IPS DF 6.9 (cell line): ENCODE measurements around the gene GSK3B.

Experiments used
- DNase-seq: peaks from one replicate; pipeline ENCODE4 v3.0.0-alpha.2; 2013; ENCODE audit warnings: low read depth, low spot score
- H3K27ac ChIP-seq: one replicate; pipeline ENCODE4 v1.5.1; 2013; ENCODE audit warnings: low read length, control low read depth
- H3K27me3 ChIP-seq: 2 replicates; pipeline ENCODE4 v1.6.1; 2013; ENCODE audit warnings: mild to moderate bottlenecking, low read length; ENCODE audit not compliant: control insufficient read depth, insufficient read depth
- H3K36me3 ChIP-seq: 2 replicates; pipeline ENCODE4 v1.6.1; 2013; ENCODE audit warnings: low read length; ENCODE audit not compliant: control insufficient read depth, insufficient read depth
- H3K4me1 ChIP-seq: 2 replicates; pipeline ENCODE4 v1.6.1; 2013; ENCODE audit warnings: low read length; ENCODE audit not compliant: control insufficient read depth, insufficient read depth
- H3K4me3 ChIP-seq: 2 replicates; pipeline ENCODE4 v1.5.1; 2013; ENCODE audit warnings: mild to moderate bottlenecking, low read length
- H3K9me3 ChIP-seq: 2 replicates; pipeline ENCODE4 v1.6.1; 2013; ENCODE audit warnings: low read length, inconsistent platforms; ENCODE audit not compliant: control insufficient read depth, insufficient read depth
- WGBS: extraction: QIAGEN DNeasy Blood & Tissue Kit; methylation state at CpG from one replicate; pipeline ENCODE4 v1.1.7; 2013; ENCODE audit warnings: mixed read lengths, missing lambda C conversion rate; ENCODE audit not compliant: insufficient read length, insufficient coverage; 5-methylcytosine and 5-hydroxymethylcytosine counted together

GSK3B gene

GRCh38 chr3:120098710-120099109 lies 4.5 kb upstream of the GSK3B start:
- Histone ChIP-seq H3K27ac (no peak overlapping the region), H3K27me3 (no peaks in the 10 kb centered on the region), H3K4me3 (no peak overlapping the region), H3K36me3 (no peaks in the 10 kb centered on the region), H3K4me1 (no peaks in the 10 kb centered on the region), H3K9me3 (no peaks in the 10 kb centered on the region)
- DNase-seq = no peak

- no CpG with 5 or more reads among the region's 1 CpG for WGBS
- Histone ChIP-seq H3K27ac (no peak overlapping the region), H3K27me3 (no peaks in the 10 kb centered on the region), H3K4me3 (peak overlapping the region; percentile 91; the same call in 1 of the 2 replicates), H3K36me3 (no peaks in the 10 kb centered on the region), H3K9me3 (no peaks in the 10 kb centered on the region), H3K4me1 (no peaks in the 10 kb centered on the region)
- no peak for DNase-seq
Observed at GRCh38 chr3:120095979-120096426, 1.8 kb upstream of the GSK3B start.

GRCh38 chr3:120095226-120095978 lies 1.2 kb upstream of the GSK3B start:
- WGBS = no CpG with 5 or more reads among the region's 58 CpGs
- no peak for DNase-seq
- H3K27ac ChIP-seq = no peak overlapping the region
- H3K4me3 ChIP-seq = peak overlapping the region; percentile 91
- H3K9me3 ChIP-seq = no peaks in the 10 kb centered on the region
- H3K27me3 ChIP-seq = no peaks in the 10 kb centered on the region
- no peaks in the 10 kb centered on the region for H3K4me1 ChIP-seq
- H3K36me3 ChIP-seq = no peaks in the 10 kb centered on the region

GRCh38 chr3:120094776-120095225 lies 554 bp upstream of the GSK3B start:
- WGBS = no CpG with 5 or more reads among the region's 31 CpGs
- Histone ChIP-seq H3K27ac (no peak overlapping the region), H3K4me1 (no peaks in the 10 kb centered on the region), H3K9me3 (no peaks in the 10 kb centered on the region), H3K36me3 (no peaks in the 10 kb centered on the region), H3K27me3 (no peaks in the 10 kb centered on the region), H3K4me3 (peak overlapping the region; percentile 91; the same call in 1 of the 2 replicates)
- peak; percentile 98 for DNase-seq

GRCh38 chr3:120093119-120093910 lies 932 bp downstream of the GSK3B start:
- WGBS = no CpG with 5 or more reads among the region's 22 CpGs
- no peaks in the 10 kb centered on the region for H3K36me3 ChIP-seq
- H3K4me3 ChIP-seq = peak overlapping the region; percentile 91
- H3K27me3 ChIP-seq = no peaks in the 10 kb centered on the region
- H3K9me3 ChIP-seq = no peaks in the 10 kb centered on the region
- H3K27ac ChIP-seq = no peak overlapping the region
- peak; percentile 70 for DNase-seq
- no peaks in the 10 kb centered on the region for H3K4me1 ChIP-seq

- Histone ChIP-seq H3K9me3 (no peaks in the 10 kb centered on the region), H3K27ac (no peak overlapping the region), H3K4me1 (no peaks in the 10 kb centered on the region), H3K27me3 (no peaks in the 10 kb centered on the region), H3K36me3 (no peaks in the 10 kb centered on the region), H3K4me3 (peak overlapping the region; percentile 91; the same call in 1 of the 2 replicates)
- DNase-seq = no peak
- WGBS = no CpG with 5 or more reads among the region's 1 CpG
Observed at GRCh38 chr3:120092474-120092873, 1.8 kb downstream of the GSK3B start.

GRCh38 chr3:120090422-120090821 lies 3.8 kb downstream of the GSK3B start:
- no peaks in the 10 kb centered on the region for H3K27me3 ChIP-seq
- H3K4me1 ChIP-seq = no peaks in the 10 kb centered on the region
- no peak overlapping the region; the same call in 1 of the 2 replicates for H3K4me3 ChIP-seq
- 100% methylated on average over 1 of the region's 1 CpG for WGBS
- no peak overlapping the region for H3K27ac ChIP-seq
- DNase-seq = no peak
- no peaks in the 10 kb centered on the region for H3K9me3 ChIP-seq
- H3K36me3 ChIP-seq = no peaks in the 10 kb centered on the region

GRCh38 chr3:120089089-120089488 lies 5.2 kb downstream of the GSK3B start:
- no peak overlapping the region for H3K4me3 ChIP-seq

GRCh38 chr3:120088622-120089021 lies 5.6 kb downstream of the GSK3B start:
- Histone ChIP-seq H3K4me1 (no peaks in the 10 kb centered on the region), H3K4me3 (no peak overlapping the region), H3K36me3 (no peaks in the 10 kb centered on the region), H3K27me3 (no peaks in the 10 kb centered on the region), H3K27ac (no peak overlapping the region), H3K9me3 (no peaks in the 10 kb centered on the region)
- no CpG with 5 or more reads among the region's 3 CpGs for WGBS
- DNase-seq = no peak

More at GRCh38 chr3:120089089-120089488, 5.2 kb downstream of the GSK3B start:
- Histone ChIP-seq H3K27me3 (no peaks in the 10 kb centered on the region), H3K27ac (no peak overlapping the region), H3K9me3 (no peaks in the 10 kb centered on the region), H3K4me1 (no peaks in the 10 kb centered on the region), H3K36me3 (no peaks in the 10 kb centered on the region)
- DNase-seq = no peak
- no CpG with 5 or more reads among the region's 4 CpGs for WGBS

GRCh38 chr3:120081719-120082118 lies 12.5 kb downstream of the GSK3B start:
- Histone ChIP-seq H3K4me3 (no peak overlapping the region), H3K36me3 (no peaks in the 10 kb centered on the region), H3K4me1 (no peaks in the 10 kb centered on the region), H3K27ac (no peak overlapping the region), H3K27me3 (no peaks in the 10 kb centered on the region), H3K9me3 (no peaks in the 10 kb centered on the region)
- no peak for DNase-seq
- WGBS = no CpG with 5 or more reads among the region's 3 CpGs
